SK-N-SH (cell line): ENCODE data around the gene PIP5K1B.

Experiments
- EP300 ChIP-seq, 2 experiments: IDR thresholded peaks; 2 replicates each; pipeline versions ENCODE4 v1.4.0 to v1.6.1; 2012; ENCODE audit warnings: borderline replicate concordance in 1 of 2, low read depth in 1 of 2, low read length in 1 of 2
- FOXJ3 ChIP-seq: sonication (generic); formaldehyde crosslinking; IDR thresholded peaks from 2 replicates; pipeline ENCODE4 v1.5.1; 2020; ENCODE audit warnings: mild to moderate bottlenecking, missing genetic modification reagents
- GABPA ChIP-seq: IDR thresholded peaks from 2 replicates; pipeline ENCODE4 v1.4.0; 2012; ENCODE audit warnings: low read depth, mild to moderate bottlenecking
- POLR2AphosphoS5 ChIP-seq: IDR thresholded peaks from 2 replicates; pipeline ENCODE4 v1.6.1; 2012; ENCODE audit warnings: low read depth, low read length
- RAD21 ChIP-seq: IDR thresholded peaks from 2 replicates; pipeline ENCODE4 v1.6.1; 2012; ENCODE audit warnings: mild to moderate bottlenecking, low read length
- RFX5 ChIP-seq: IDR thresholded peaks from 2 replicates; pipeline ENCODE4 v1.6.1; 2012; ENCODE audit warnings: mild to moderate bottlenecking, improper control_type of control experiment, low read length
- TAF1 ChIP-seq: IDR thresholded peaks from 2 replicates; pipeline ENCODE4 v1.6.1; 2012; ENCODE audit warnings: low read depth, mild to moderate bottlenecking, low read length, moderate library complexity, borderline replicate concordance
- TF ChIP-seq, protein P1 (sequence below): fragments of 200-600 bp; sonication (generic); IDR thresholded peaks from 2 replicates; pipeline ENCODE4 v1.6.1; 2017; ENCODE audit warnings: antibody characterized with exemption, mild to moderate bottlenecking, moderate library complexity
- TF ChIP-seq, protein P2 (sequence below): IDR thresholded peaks from 2 replicates; pipeline ENCODE4 v1.6.1; 2012; ENCODE audit warnings: mild to moderate bottlenecking, low read depth, low read length, moderate library complexity

- TF ChIP-seq, protein P1, sequence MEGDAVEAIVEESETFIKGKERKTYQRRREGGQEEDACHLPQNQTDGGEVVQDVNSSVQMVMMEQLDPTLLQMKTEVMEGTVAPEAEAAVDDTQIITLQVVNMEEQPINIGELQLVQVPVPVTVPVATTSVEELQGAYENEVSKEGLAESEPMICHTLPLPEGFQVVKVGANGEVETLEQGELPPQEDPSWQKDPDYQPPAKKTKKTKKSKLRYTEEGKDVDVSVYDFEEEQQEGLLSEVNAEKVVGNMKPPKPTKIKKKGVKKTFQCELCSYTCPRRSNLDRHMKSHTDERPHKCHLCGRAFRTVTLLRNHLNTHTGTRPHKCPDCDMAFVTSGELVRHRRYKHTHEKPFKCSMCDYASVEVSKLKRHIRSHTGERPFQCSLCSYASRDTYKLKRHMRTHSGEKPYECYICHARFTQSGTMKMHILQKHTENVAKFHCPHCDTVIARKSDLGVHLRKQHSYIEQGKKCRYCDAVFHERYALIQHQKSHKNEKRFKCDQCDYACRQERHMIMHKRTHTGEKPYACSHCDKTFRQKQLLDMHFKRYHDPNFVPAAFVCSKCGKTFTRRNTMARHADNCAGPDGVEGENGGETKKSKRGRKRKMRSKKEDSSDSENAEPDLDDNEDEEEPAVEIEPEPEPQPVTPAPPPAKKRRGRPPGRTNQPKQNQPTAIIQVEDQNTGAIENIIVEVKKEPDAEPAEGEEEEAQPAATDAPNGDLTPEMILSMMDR = peak; percentile 59
- TF ChIP-seq GABPA = no peak
- TF ChIP-seq FOXJ3 = no peak
- no peak for TF ChIP-seq RFX5
- TF ChIP-seq POLR2AphosphoS5 = no peak
- TF ChIP-seq EP300 (IDR thresholded peaks at IDR 0.05; ENCODE audit: borderline replicate concordance in 1 of 2, low read depth in 1 of 2, low read length in 1 of 2) = no peak
- TF ChIP-seq RAD21 = peak; percentile 45
- TF ChIP-seq TAF1 = no peak
- TF ChIP-seq, protein P2, sequence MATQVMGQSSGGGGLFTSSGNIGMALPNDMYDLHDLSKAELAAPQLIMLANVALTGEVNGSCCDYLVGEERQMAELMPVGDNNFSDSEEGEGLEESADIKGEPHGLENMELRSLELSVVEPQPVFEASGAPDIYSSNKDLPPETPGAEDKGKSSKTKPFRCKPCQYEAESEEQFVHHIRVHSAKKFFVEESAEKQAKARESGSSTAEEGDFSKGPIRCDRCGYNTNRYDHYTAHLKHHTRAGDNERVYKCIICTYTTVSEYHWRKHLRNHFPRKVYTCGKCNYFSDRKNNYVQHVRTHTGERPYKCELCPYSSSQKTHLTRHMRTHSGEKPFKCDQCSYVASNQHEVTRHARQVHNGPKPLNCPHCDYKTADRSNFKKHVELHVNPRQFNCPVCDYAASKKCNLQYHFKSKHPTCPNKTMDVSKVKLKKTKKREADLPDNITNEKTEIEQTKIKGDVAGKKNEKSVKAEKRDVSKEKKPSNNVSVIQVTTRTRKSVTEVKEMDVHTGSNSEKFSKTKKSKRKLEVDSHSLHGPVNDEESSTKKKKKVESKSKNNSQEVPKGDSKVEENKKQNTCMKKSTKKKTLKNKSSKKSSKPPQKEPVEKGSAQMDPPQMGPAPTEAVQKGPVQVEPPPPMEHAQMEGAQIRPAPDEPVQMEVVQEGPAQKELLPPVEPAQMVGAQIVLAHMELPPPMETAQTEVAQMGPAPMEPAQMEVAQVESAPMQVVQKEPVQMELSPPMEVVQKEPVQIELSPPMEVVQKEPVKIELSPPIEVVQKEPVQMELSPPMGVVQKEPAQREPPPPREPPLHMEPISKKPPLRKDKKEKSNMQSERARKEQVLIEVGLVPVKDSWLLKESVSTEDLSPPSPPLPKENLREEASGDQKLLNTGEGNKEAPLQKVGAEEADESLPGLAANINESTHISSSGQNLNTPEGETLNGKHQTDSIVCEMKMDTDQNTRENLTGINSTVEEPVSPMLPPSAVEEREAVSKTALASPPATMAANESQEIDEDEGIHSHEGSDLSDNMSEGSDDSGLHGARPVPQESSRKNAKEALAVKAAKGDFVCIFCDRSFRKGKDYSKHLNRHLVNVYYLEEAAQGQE = no peak
Measured at GRCh38 chr9:68844631-68845612, 139.9 kb downstream of the PIP5K1B start.
